ENCODE results near the gene FRMD4B. TPM values are rescaled to one million over a fixed set of nuclear protein-coding genes. Genes with fewer than 3 reads are reported as not detected.

FRMD4B gene
- total and polyA plus RNA-seq, 10 of the 15 experiments (the other 5 are each of a cell fraction or from before 2014, with no cell fraction given), result 3.9 to 11.4 (median 8.0) TPM

- TF ChIP-seq ZNF687 (IDR thresholded peaks at IDR 0.05) (no peak), NFYB (IDR thresholded peaks at IDR 0.05; ENCODE audit: insufficient read depth, low read depth, low read length) (no peak), NR2C1 (IDR thresholded peaks at IDR 0.05) (no peak), EZH2 (IDR thresholded peaks at IDR 0.05; ENCODE audit: borderline replicate concordance, control insufficient read depth, low read depth, low read length) (no peak)
These were observed 64.4 kb downstream of the FRMD4B start (continued) for GRCh38 chr3:69321301-69322157.

- POLR2A ChIA-PET, result interaction anchor here (0.5 to 1.0 kb wide), 3 partner anchors 9 to 120 kb away, joined by 3 to 4 read pairs (median 3); no protein-coding TSS in a partner anchor
- Histone ChIP-seq H3K4me1 (ENCODE audit: control insufficient read depth, insufficient read depth, low read length) (peaks cover 16% of the 10 kb centered on the region), H2AFZ (ENCODE audit: control insufficient read depth, low read depth, low read length) (no peak overlapping the region), H4K20me1 (ENCODE audit: control insufficient read depth, insufficient read depth) (no peaks in the 10 kb centered on the region), H3K27ac (ENCODE audit: control insufficient read depth, insufficient read depth) (peak overlapping the region; percentile 20; the same call in 1 of the 2 replicates), H3K79me2 (ENCODE audit: control insufficient read depth, insufficient read depth, low read length) (no peaks in the 10 kb centered on the region), H3K9ac (ENCODE audit: control insufficient read depth, insufficient read depth, low read length) (no peak overlapping the region), H3K36me3 (ENCODE audit: control insufficient read depth in 2 of 2, insufficient read depth in 2 of 2, low read length in 1 of 2) (no peaks in the 10 kb centered on the region), H3K4me3 (no peak overlapping the region), H3K9me3 (replicated peaks; ENCODE audit: control insufficient read depth, insufficient read depth, low read length) (no peaks in the 10 kb centered on the region), H3K4me2 (ENCODE audit: control insufficient read depth, insufficient read depth) (no peak overlapping the region), H3K27me3 (replicated peaks in 1 of 2; ENCODE audit: control insufficient read depth in 2 of 2, insufficient read depth in 2 of 2, low read length in 1 of 2) (no peaks in the 10 kb centered on the region)
- FAIRE-seq (peak; percentile 88), DNase-seq (ENCODE audit: low read depth, low spot score) (peak; percentile 66), ATAC-seq (peak; percentile 72)
- BruUV-seq (replicated peaks), result no TSS peak
- WGBS (ENCODE audit: insufficient coverage, insufficient replicate concordance, low lambda C conversion rate, missing lambda C conversion rate), result 19% methylated on average over 4 of the region's 4 CpGs
- in situ Hi-C loops (cut with MboI), result loop anchor here (5.0 kb wide), 2 partner anchors 101 to 351 kb away; no protein-coding TSS in a partner anchor
- CTCF ChIA-PET, result interaction anchor here (0.8 to 15.5 kb wide), 14 partner anchors 8 to 354 kb away, joined by 3 to 236 read pairs (median 4); no protein-coding TSS in a partner anchor
- intact Hi-C loops (cut with micrococcal nuclease; ENCODE audit: unreplicated experiment), result loop anchor here (5.0 to 10.0 kb wide), 2 partner anchors 159 to 624 kb away; no protein-coding TSS in a partner anchor
- RAD21 ChIA-PET (ENCODE audit: unreplicated experiment), result interaction anchor here (0.8 to 8.7 kb wide), 13 partner anchors 10 to 229 kb away, joined by 3 to 83 read pairs (median 5); no protein-coding TSS in a partner anchor
- SMC1A ChIA-PET (ENCODE audit: uncharacterized antibody, unreplicated experiment), result interaction anchor here (0.8 to 8.3 kb wide), 21 partner anchors 10 to 351 kb away, joined by 3 to 111 read pairs (median 4); no protein-coding TSS in a partner anchor
- TF ChIP-seq RCOR1 (conservative IDR thresholded peaks at IDR 0.05; ENCODE audit: low read depth, low read length), result no peak
- TF ChIP-seq GATAD2B (conservative IDR thresholded peaks at IDR 0.05; ENCODE audit: low read depth), result peak; percentile 58; the same call in 1 of the 2 replicates
- peak; percentile 84 for TF ChIP-seq RUNX3 (IDR thresholded peaks at IDR 0.05; ENCODE audit: low read length)
- TF ChIP-seq IRF4 (IDR thresholded peaks at IDR 0.05; ENCODE audit: low read depth, low read length), result 0 out of 2 replicates have a peak, but pooled peaks have one; percentile 9
- TF ChIP-seq SUPT20H (IDR thresholded peaks at IDR 0.05; ENCODE audit: borderline replicate concordance, control insufficient read depth, low read depth, low read length), result no peak
- TF ChIP-seq NFYA (IDR thresholded peaks at IDR 0.05; ENCODE audit: borderline replicate concordance, low read depth, low read length), result no peak
- TF ChIP-seq SIX5 (IDR thresholded peaks at IDR 0.05; ENCODE audit: low read depth, low read length, severe bottlenecking), result no peak
- TF ChIP-seq HDGF (IDR thresholded peaks at IDR 0.05), result no peak
- TF ChIP-seq NKRF (conservative IDR thresholded peaks at IDR 0.05), result no peak
- TF ChIP-seq MYC (IDR thresholded peaks at IDR 0.05; ENCODE audit: insufficient read depth, insufficient read length, insufficient replicate concordance, low read length, severe bottlenecking), result no peak
These were observed 65.0 kb downstream of the FRMD4B start for GRCh38 chr3:69320871-69321271.
